Cardiac fibroblast (primary cell): ENCODE measurements around the gene S100B.

Experiments used
- DNase-seq, 2 donors: peaks; one replicate each; pipeline versions ENCODE4 v3.0.0 to v3.0.0-alpha.2; 2010; ENCODE audit warnings: low read depth in 2 of 2
- H3K4me3 ChIP-seq, 2 donors: replicated peaks in 1 of 2; 1 replicate in 1 of 2; 2 replicates in 1 of 2; pipeline ENCODE4 v1.5.1; 2011; ENCODE audit warnings: low read depth in 2 of 2, low read length in 2 of 2, mild to moderate bottlenecking in 2 of 2, moderate library complexity in 1 of 2
- TF ChIP-seq, protein P1 (sequence below): IDR thresholded peaks from one replicate; pipeline ENCODE4 v1.5.1; 2011; ENCODE audit warnings: low read depth, mild to moderate bottlenecking, low read length, inconsistent platforms

Gene S100B

DNA sequence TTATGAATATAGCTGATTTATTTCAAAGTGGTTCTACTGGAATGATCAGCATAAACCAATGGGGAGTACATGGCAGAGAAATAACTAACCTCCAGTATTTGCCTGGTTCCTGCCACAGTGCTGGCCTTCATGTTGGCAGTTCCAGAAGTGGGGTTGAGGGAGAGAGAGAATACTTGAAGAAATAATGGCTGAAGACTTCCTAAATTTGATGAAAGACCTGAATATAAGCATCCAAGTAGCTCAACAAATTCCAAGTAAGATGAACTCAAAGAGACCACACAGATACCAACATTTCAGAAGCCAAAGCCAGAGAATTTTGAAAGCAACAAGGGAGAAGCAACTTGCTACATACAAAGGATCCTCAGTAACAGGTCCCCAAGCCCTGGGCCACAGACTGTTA is 34.3 kb downstream of the S100B start:
- TF ChIP-seq, protein P1, sequence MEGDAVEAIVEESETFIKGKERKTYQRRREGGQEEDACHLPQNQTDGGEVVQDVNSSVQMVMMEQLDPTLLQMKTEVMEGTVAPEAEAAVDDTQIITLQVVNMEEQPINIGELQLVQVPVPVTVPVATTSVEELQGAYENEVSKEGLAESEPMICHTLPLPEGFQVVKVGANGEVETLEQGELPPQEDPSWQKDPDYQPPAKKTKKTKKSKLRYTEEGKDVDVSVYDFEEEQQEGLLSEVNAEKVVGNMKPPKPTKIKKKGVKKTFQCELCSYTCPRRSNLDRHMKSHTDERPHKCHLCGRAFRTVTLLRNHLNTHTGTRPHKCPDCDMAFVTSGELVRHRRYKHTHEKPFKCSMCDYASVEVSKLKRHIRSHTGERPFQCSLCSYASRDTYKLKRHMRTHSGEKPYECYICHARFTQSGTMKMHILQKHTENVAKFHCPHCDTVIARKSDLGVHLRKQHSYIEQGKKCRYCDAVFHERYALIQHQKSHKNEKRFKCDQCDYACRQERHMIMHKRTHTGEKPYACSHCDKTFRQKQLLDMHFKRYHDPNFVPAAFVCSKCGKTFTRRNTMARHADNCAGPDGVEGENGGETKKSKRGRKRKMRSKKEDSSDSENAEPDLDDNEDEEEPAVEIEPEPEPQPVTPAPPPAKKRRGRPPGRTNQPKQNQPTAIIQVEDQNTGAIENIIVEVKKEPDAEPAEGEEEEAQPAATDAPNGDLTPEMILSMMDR, result no peak
- DNase-seq, result no peak
- H3K4me3 ChIP-seq, result no peak overlapping the region

DNA sequence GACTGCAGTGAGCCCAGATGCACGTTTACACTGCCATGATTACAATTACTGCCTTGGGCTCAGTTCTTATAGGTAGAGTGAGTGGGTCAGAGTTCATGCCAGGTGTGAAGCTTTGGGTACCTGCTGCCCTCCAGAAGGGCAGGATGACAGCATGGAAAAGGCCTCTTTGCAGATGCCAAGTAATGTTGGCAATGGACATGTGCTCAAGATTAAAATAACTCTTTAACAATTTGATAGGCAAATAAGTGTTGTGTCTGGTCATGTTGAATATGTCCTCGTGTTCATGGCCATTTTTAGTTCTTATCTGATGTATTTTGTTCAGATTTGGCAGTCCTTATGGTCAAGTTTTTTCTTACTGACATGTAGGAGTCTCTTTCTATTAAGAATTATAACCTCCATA is 34.8 kb downstream of the S100B start:
- TF ChIP-seq, protein P1, result no peak
- DNase-seq, result no peak
- no peak overlapping the region for H3K4me3 ChIP-seq

DNA sequence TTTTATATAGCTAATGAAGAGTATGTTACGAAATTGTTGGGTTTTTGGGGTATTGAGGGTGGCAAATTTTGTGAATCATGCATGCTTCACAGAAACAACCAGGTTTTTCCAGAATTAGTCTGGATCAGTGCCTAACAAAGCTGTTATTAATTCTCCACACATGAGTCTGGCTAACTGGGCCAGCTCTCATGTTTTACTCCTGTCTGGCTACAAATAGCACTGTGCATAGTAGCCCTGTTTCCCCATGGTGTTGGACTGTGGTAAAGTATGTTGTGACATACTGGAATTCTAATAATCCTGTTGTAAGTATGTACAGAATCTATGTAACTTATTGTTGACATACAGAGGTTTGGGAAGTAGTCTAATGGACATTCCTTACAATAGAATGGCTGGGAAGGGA is 35.8 kb downstream of the S100B start:
- peak in 1 of 2 donors; percentile 28 for DNase-seq
- no peak overlapping the region for H3K4me3 ChIP-seq
- TF ChIP-seq, protein P1, result no peak

DNA sequence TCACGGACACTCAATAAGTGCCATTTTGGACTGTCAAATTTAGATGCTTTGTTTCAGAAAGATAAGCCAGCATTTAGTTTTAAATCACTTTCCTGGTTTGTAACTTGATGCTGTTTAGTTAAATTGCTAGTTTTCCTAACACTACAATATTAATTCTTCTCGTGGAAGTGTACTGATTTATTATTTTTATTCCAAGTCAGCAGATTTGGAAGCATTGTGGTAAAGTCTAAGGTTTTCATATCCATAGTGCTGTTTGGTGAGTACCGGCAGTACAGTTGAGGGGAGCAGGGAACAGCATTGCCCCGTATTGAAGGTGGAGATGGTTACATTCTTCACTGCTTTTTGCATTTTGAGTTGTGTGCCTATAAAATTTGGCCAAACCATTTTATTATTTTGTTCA is 36.3 kb downstream of the S100B start:
- no peak for DNase-seq
- TF ChIP-seq, protein P1, result no peak

DNA sequence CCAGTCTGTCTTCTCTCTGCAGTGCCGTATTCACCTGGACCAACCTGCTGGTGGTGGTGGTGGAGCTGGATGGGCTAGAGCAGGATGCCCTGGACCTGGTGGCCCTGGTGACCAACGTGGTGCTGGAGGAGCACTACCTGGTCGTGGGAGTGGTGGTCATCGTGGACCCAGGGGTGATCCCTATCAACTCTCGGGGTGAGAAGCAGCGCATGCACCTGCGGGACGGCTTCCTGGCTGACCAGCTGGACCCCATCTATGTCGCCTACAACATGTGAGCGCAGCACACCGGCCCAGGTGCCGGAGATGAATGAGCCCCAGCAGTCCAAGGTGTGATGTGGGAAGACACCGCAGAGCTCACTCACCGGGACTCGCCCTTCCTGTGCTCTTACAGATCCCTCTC is 37.5 kb downstream of the S100B start:
- H3K4me3 ChIP-seq, result no peak overlapping the region
- no peak for DNase-seq
- TF ChIP-seq, protein P1, result no peak

More for the DNA sequence above, 36.3 kb downstream of the S100B start:
- no peak overlapping the region for H3K4me3 ChIP-seq

DNA sequence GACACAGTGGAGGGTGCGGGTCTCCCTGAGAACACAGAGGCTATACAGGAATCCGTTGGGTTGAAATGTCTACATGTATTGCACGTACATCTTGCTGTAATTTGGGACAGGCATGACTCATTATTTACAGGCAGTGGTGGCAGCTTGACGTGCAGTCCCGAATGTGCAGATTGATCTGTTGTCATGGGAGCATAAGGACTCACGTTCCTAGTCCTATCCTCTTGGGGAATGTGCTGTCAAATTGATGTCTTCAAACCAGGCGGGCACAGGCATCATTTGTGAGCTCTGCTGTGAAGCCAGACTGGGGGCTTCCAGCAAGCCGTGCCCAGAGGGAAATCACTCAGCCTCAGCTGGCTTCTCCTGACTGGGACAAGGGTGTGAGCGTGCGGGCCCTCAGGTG is 40.5 kb downstream of the S100B start:
- no peak overlapping the region for H3K4me3 ChIP-seq
- DNase-seq, result peak in 1 of 2 donors; percentile 8
- TF ChIP-seq, protein P1, result no peak

DNA sequence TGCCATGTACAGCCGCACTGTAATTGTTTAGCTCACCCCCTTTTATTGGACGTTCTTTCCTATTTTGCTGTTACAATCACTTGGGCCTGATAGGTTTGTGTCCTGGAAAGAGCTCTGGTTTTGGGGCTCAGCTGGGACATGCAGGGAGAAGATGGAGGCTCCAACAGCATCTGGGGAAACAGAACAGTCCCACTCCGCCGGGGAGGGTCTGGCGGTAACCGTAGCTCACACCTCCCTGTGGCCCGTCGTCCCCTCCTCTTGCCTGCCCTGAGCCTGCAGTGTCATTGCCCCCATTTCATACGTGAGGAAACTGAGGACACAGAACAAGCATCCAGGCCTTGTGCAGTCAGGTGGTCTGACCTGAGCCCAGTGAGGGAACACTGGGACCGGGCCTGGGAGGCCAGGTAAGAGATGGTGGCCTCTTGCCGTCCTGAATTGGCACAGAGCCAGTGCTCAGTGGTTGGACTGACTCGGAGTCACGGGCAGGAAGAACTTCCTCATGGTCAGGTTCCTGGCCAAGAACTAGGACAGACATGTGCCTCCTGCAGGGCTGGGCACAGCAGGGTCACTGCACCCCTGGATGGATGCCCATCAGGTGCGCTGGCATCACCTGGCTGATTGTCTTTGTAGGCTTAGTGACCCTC is 41.8 kb downstream of the S100B start:
- H3K4me3 ChIP-seq, result no peak overlapping the region
- TF ChIP-seq, protein P1, result no peak
- peak in 1 of 2 donors; percentile 6 for DNase-seq
